ENCODE measurements around the gene CADM3.

Gene CADM3

GRCh38 chr1:159208175-159208825 is 36.9 kb downstream of the CADM3 start:
- no peak for DNase-seq

- no peak for DNase-seq
Measured at GRCh38 chr1:159209061-159209460, 37.6 kb downstream of the CADM3 start.

- peak; percentile 42 for DNase-seq
Measured at GRCh38 chr1:159211331-159212136, 40.1 kb downstream of the CADM3 start.

- DNase-seq = no peak
Measured at GRCh38 chr1:159212596-159212995, 41.2 kb downstream of the CADM3 start.

- DNase-seq = peak; percentile 55
Measured at GRCh38 chr1:159214149-159214760, 42.8 kb downstream of the CADM3 start.

GRCh38 chr1:159218649-159219636 is 47.5 kb downstream of the CADM3 start:
- DNase-seq = no peak

- DNase-seq = no peak
Measured at GRCh38 chr1:159222075-159222865, 50.9 kb downstream of the CADM3 start.

GRCh38 chr1:159223004-159223403 is 51.6 kb downstream of the CADM3 start:
- no peak for DNase-seq

GRCh38 chr1:159228554-159228953 is 57.1 kb downstream of the CADM3 start:
- DNase-seq = no peak

- peak; percentile 78 for DNase-seq
Measured at GRCh38 chr1:159229260-159229885, 58.0 kb downstream of the CADM3 start.

GRCh38 chr1:159229896-159230295 is 58.5 kb downstream of the CADM3 start:
- peak; percentile 89 for DNase-seq

GRCh38 chr1:159239551-159240220 is 68.3 kb downstream of the CADM3 start:
- no peak for DNase-seq

GRCh38 chr1:159247266-159247665 is 75.9 kb downstream of the CADM3 start:
- DNase-seq = peak; percentile 36

- no peak for DNase-seq
Measured at GRCh38 chr1:159248311-159248710, 76.9 kb downstream of the CADM3 start.

GRCh38 chr1:159250638-159251216 is 79.3 kb downstream of the CADM3 start:
- DNase-seq = peak; percentile 28

All from EL (cell line).